Liver (tissue), 9 donors: Measurements from ENCODE around the gene TMEM100. TPM values are rescaled to one million over a fixed set of nuclear protein-coding genes. Genes with fewer than 3 reads are reported as not detected.

Experiments
- DNase-seq: peaks from one replicate; pipeline ENCODE4 v3.0.0-alpha.2; 2017; ENCODE audit warnings: low spot score
- H3K27ac ChIP-seq, 2 donors: one replicate each; pipeline ENCODE4 v1.7.0; 2013; ENCODE audit warnings: inconsistent platforms in 2 of 2, low read length in 2 of 2, control low read depth in 1 of 2, low read depth in 1 of 2, mild to moderate bottlenecking in 1 of 2
- H3K27me3 ChIP-seq, 4 donors: one replicate each; pipeline versions ENCODE4 v1.6.1 to v1.7.0; 2013; ENCODE audit warnings: low read length in 3 of 4, inconsistent platforms in 1 of 4, mild to moderate bottlenecking in 1 of 4, moderate library complexity in 1 of 4; ENCODE audit not compliant: control insufficient read depth in 4 of 4, insufficient read depth in 4 of 4
- H3K36me3 ChIP-seq, 4 donors: one replicate each; pipeline versions ENCODE4 v1.6.1 to v1.7.0; 2013; ENCODE audit warnings: low read length in 3 of 4, mild to moderate bottlenecking in 3 of 4, low read depth in 1 of 4, moderate library complexity in 1 of 4; ENCODE audit not compliant: control insufficient read depth in 4 of 4, insufficient read depth in 3 of 4
- H3K4me1 ChIP-seq, 4 donors: one replicate each; pipeline versions ENCODE4 v1.6.1 to v1.7.0; 2013; ENCODE audit warnings: low read length in 3 of 4, mild to moderate bottlenecking in 3 of 4, moderate library complexity in 1 of 4; ENCODE audit not compliant: control insufficient read depth in 4 of 4, insufficient read depth in 4 of 4
- H3K4me3 ChIP-seq, 3 donors: one replicate each; pipeline versions ENCODE4 v1.6.1 to v1.7.0; 2013; ENCODE audit warnings: low read length in 3 of 3, control low read depth in 1 of 3, low read depth in 1 of 3, mild to moderate bottlenecking in 1 of 3
- H3K9ac ChIP-seq, 2 donors: one replicate each; pipeline ENCODE4 v1.7.0; 2013; ENCODE audit warnings: low read length in 2 of 2, mild to moderate bottlenecking in 2 of 2, moderate library complexity in 2 of 2, control low read depth in 1 of 2, low read depth in 1 of 2
- H3K9me3 ChIP-seq, 4 donors: one replicate each; pipeline versions ENCODE4 v1.6.1 to v1.7.0; 2013; ENCODE audit warnings: low read length in 3 of 4; ENCODE audit not compliant: control insufficient read depth in 4 of 4
- EGR1 ChIP-seq, 2 donors: IDR thresholded peaks; 2 replicates each; pipeline ENCODE4 v1.6.1; 2016 to 2018; ENCODE audit warnings: antibody characterized with exemption in 2 of 2, low read depth in 2 of 2
- FOXA1 ChIP-seq: IDR thresholded peaks from 2 replicates; pipeline ENCODE4 v1.6.1; 2016; ENCODE audit warnings: antibody characterized with exemption
- FOXA2 ChIP-seq: IDR thresholded peaks from 2 replicates; pipeline ENCODE4 v1.6.1; 2016; ENCODE audit warnings: antibody characterized with exemption
- GABPA ChIP-seq, 2 donors: IDR thresholded peaks in 1 of 2; conservative IDR thresholded peaks in 1 of 2; 2 replicates each; pipeline ENCODE4 v1.6.1; 2016; ENCODE audit warnings: antibody characterized with exemption in 2 of 2, mild to moderate bottlenecking in 1 of 2, moderate library complexity in 1 of 2
- HNF4A ChIP-seq, 2 donors: conservative IDR thresholded peaks; 2 replicates each; pipeline ENCODE4 v1.6.1; 2016; ENCODE audit warnings: antibody characterized with exemption in 2 of 2, mild to moderate bottlenecking in 2 of 2
- HNF4G ChIP-seq: IDR thresholded peaks from 2 replicates; pipeline ENCODE4 v1.6.1; 2016; ENCODE audit warnings: antibody characterized with exemption
- JUND ChIP-seq, 2 donors: IDR thresholded peaks; 2 replicates each; pipeline ENCODE4 v1.6.1; 2016; ENCODE audit warnings: antibody characterized with exemption in 2 of 2
- RAD21 ChIP-seq, 2 donors: IDR thresholded peaks; 2 replicates each; pipeline ENCODE4 v1.6.1; 2016; ENCODE audit warnings: antibody characterized with exemption in 2 of 2, mild to moderate bottlenecking in 2 of 2
- RXRA ChIP-seq, 2 donors: IDR thresholded peaks; 2 replicates each; pipeline ENCODE4 v1.6.1; 2017 to 2018; ENCODE audit warnings: antibody characterized with exemption in 2 of 2, mild to moderate bottlenecking in 1 of 2
- SP1 ChIP-seq: IDR thresholded peaks from 2 replicates; pipeline ENCODE4 v1.6.1; 2018; ENCODE audit warnings: antibody characterized with exemption, mild to moderate bottlenecking
- TAF1 ChIP-seq: conservative IDR thresholded peaks from 2 replicates; pipeline ENCODE4 v1.6.1; 2016; ENCODE audit warnings: antibody characterized with exemption, mild to moderate bottlenecking
- YY1 ChIP-seq: IDR thresholded peaks from 2 replicates; pipeline ENCODE4 v1.6.1; 2016; ENCODE audit warnings: antibody characterized with exemption, mild to moderate bottlenecking
- ZBTB33 ChIP-seq: IDR thresholded peaks from 2 replicates; pipeline ENCODE4 v1.6.1; 2016; ENCODE audit warnings: antibody characterized with exemption
- WGBS: extraction: QIAGEN DNeasy Blood & Tissue Kit; methylation state at CpG from one replicate; pipeline ENCODE4 v1.1.7; 2013; 5-methylcytosine and 5-hydroxymethylcytosine counted together
- polyA plus RNA-seq, 2 donors: library from polyadenylated mRNA; stranded (reverse) in 1 of 2; unstranded in 1 of 2; fragments of 200-250 nt in 1 of 2; fragments of >200 nt in 1 of 2; fragmentation: Nextera tagmentation in 1 of 2; extraction: Ambion mirVana in 1 of 2; gene quantifications; one replicate each; pipeline versions ENCODE4 v1.2.1 to v1.2.3, GENCODE V29; 2013 to 2015
- total RNA-seq, 2 donors: library from RNA; depleted of rRNA; stranded (reverse); fragments of >200 nt; gene quantifications; one replicate each; pipeline ENCODE4 v1.2.3, GENCODE V29; 2014
- TF ChIP-seq, protein P1 (sequence below): IDR thresholded peaks from 2 replicates; pipeline ENCODE4 v1.6.1; 2016; ENCODE audit warnings: antibody characterized with exemption
- TF ChIP-seq, protein P2 (sequence below): IDR thresholded peaks from 2 replicates; pipeline ENCODE4 v1.6.1; 2016; ENCODE audit warnings: antibody characterized with exemption, mild to moderate bottlenecking
- TF ChIP-seq, protein P3 (sequence below): fragments of 150-350 bp; IDR thresholded peaks from 2 replicates; pipeline ENCODE4 v1.5.1; 2017; ENCODE audit warnings: improper control_type of control experiment, low read depth, low read length; ENCODE audit not compliant: missing input control
- donor health status: healthy.
- donor health status: healthy.
- donor health status: healthy.
- donor health status: healthy.
- donor health status: healthy.

The TMEM100 gene
- total and polyA plus RNA-seq, 4 donors, result 0.09 to 4.8 (median 2.3) TPM

GRCh38 chr17:55741356-55741700 is 18.7 kb upstream of the TMEM100 start:
- Histone ChIP-seq H3K9ac (no peak overlapping the region), H3K4me1 (peaks cover 0 to 10% (median 3%) of the 10 kb centered on the region in 4 donors), H3K36me3 (no peaks in the 10 kb centered on the region), H3K27me3 (no peaks in the 10 kb centered on the region), H3K9me3 (no peaks in the 10 kb centered on the region), H3K27ac (no peak overlapping the region), H3K4me3 (no peak overlapping the region)
- TF ChIP-seq, protein P1, sequence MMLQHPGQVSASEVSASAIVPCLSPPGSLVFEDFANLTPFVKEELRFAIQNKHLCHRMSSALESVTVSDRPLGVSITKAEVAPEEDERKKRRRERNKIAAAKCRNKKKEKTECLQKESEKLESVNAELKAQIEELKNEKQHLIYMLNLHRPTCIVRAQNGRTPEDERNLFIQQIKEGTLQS, result no peak
- TF ChIP-seq TAF1 (no peak), FOXA2 (no peak), EGR1 (IDR thresholded peaks at IDR 0.05; ENCODE audit: low read depth in 2 of 2) (no peak), ZBTB33 (no peak), YY1 (no peak), HNF4G (no peak), RXRA (IDR thresholded peaks at IDR 0.05) (no peak), RAD21 (IDR thresholded peaks at IDR 0.05) (no peak), GABPA (IDR thresholded peaks at IDR 0.05 in 1 of 2, conservative IDR thresholded peaks at IDR 0.05 in 1 of 2) (no peak)
- TF ChIP-seq, protein P2, sequence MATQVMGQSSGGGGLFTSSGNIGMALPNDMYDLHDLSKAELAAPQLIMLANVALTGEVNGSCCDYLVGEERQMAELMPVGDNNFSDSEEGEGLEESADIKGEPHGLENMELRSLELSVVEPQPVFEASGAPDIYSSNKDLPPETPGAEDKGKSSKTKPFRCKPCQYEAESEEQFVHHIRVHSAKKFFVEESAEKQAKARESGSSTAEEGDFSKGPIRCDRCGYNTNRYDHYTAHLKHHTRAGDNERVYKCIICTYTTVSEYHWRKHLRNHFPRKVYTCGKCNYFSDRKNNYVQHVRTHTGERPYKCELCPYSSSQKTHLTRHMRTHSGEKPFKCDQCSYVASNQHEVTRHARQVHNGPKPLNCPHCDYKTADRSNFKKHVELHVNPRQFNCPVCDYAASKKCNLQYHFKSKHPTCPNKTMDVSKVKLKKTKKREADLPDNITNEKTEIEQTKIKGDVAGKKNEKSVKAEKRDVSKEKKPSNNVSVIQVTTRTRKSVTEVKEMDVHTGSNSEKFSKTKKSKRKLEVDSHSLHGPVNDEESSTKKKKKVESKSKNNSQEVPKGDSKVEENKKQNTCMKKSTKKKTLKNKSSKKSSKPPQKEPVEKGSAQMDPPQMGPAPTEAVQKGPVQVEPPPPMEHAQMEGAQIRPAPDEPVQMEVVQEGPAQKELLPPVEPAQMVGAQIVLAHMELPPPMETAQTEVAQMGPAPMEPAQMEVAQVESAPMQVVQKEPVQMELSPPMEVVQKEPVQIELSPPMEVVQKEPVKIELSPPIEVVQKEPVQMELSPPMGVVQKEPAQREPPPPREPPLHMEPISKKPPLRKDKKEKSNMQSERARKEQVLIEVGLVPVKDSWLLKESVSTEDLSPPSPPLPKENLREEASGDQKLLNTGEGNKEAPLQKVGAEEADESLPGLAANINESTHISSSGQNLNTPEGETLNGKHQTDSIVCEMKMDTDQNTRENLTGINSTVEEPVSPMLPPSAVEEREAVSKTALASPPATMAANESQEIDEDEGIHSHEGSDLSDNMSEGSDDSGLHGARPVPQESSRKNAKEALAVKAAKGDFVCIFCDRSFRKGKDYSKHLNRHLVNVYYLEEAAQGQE, result no peak
- WGBS, result 86% methylated on average over 3 of the region's 3 CpGs
- no peak for DNase-seq

DNA sequence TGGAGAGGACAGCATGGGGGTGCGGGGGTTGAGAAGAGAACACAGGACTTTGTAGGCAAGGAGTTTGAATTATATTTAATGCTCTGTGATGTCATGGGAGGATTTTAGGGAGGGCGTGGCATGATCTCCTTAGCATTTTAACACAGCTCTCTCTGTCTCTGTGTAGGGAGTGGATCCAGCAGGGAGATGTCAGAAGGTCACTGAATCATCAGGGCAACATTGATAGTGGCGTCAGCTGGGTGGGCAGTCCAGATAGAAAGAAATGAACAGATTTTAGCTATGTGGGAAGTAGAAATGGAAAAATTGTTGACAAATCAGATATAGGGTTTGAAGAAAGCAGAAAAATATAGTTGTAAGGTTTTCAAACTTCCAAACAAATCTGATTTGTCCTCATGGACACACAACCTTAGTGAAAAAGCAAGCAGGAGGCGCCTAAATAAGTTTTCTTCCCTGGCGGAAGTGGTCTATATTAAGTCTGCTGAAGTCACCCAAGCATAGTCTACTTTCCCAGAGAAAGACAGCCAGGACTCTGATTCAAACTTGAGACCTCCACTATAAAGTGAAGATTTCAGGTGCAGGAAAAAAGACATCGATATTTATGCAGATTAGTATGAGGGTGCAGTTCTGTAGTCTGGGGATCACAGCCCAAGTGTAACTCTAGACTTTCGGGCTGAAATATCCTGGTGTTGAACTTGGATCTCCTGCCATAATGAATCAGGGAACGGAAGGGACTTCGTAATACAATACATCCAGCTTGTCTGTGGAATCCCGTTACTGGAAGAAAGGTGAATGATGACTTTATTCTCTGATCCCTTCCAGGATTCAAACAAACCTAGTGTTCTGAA is 18.1 kb upstream of the TMEM100 start:
- H3K4me3 ChIP-seq, result no peak overlapping the region
- peaks cover 0 to 7% (median 0%) of the 10 kb centered on the region in 4 donors for H3K4me1 ChIP-seq
- H3K9me3 ChIP-seq, result no peaks in the 10 kb centered on the region
- no peaks in the 10 kb centered on the region for H3K36me3 ChIP-seq
- no peak overlapping the region for H3K27ac ChIP-seq
- 90% methylated on average over 10 of the region's 10 CpGs for WGBS
- no peak for DNase-seq
- no peak overlapping the region for H3K9ac ChIP-seq
- H3K27me3 ChIP-seq, result no peaks in the 10 kb centered on the region
- TF ChIP-seq, protein P3, sequence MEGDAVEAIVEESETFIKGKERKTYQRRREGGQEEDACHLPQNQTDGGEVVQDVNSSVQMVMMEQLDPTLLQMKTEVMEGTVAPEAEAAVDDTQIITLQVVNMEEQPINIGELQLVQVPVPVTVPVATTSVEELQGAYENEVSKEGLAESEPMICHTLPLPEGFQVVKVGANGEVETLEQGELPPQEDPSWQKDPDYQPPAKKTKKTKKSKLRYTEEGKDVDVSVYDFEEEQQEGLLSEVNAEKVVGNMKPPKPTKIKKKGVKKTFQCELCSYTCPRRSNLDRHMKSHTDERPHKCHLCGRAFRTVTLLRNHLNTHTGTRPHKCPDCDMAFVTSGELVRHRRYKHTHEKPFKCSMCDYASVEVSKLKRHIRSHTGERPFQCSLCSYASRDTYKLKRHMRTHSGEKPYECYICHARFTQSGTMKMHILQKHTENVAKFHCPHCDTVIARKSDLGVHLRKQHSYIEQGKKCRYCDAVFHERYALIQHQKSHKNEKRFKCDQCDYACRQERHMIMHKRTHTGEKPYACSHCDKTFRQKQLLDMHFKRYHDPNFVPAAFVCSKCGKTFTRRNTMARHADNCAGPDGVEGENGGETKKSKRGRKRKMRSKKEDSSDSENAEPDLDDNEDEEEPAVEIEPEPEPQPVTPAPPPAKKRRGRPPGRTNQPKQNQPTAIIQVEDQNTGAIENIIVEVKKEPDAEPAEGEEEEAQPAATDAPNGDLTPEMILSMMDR, result no peak
- TF ChIP-seq YY1, result no peak
- TF ChIP-seq FOXA1, result no peak
- no peak for TF ChIP-seq GABPA (IDR thresholded peaks at IDR 0.05 in 1 of 2, conservative IDR thresholded peaks at IDR 0.05 in 1 of 2)
- TF ChIP-seq, protein P1, result no peak
- TF ChIP-seq FOXA2, result no peak
- no peak for TF ChIP-seq JUND (IDR thresholded peaks at IDR 0.05)
- TF ChIP-seq HNF4A (conservative IDR thresholded peaks at IDR 0.05), result no peak
- no peak for TF ChIP-seq TAF1
- no peak for TF ChIP-seq HNF4G
- TF ChIP-seq RAD21 (IDR thresholded peaks at IDR 0.05), result no peak
- no peak for TF ChIP-seq ZBTB33
- no peak for TF ChIP-seq SP1
- TF ChIP-seq EGR1 (IDR thresholded peaks at IDR 0.05; ENCODE audit: low read depth in 2 of 2), result no peak
- no peak for TF ChIP-seq RXRA (IDR thresholded peaks at IDR 0.05)
- TF ChIP-seq, protein P2, result no peak
